ENCODE data around the gene FSD1L. TPM values are rescaled to one million over a fixed set of nuclear protein-coding genes. Genes with fewer than 3 reads are reported as not detected.

Gene FSD1L
- total RNA-seq, 2 experiments from 2014 or later: 0.38 to 0.56 TPM

DNA sequence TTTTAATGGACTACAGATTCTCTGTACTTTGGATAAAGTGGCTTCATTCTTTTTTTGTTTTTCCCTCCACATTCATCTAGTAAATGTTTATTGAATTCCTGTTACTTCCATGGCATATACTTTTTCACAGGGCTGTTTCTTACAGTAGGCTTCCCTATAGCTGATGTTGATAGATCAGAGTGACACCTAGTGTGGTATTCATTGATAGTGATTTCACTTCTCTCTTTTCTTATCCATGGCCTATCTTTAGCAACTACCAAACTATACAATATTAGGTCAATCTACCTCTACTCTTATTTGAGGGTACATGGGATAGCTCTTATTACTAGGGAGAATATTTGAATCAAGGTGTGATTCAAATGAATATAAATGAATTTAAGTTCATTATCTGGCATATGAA, 35.8 kb downstream of the FSD1L start:
- no peak for ATAC-seq (ENCODE audit: poor library complexity)
- H3K4me1 ChIP-seq (ENCODE audit: insufficient read depth, low read length): no peaks in the 10 kb centered on the region
- TF ChIP-seq, protein P1, sequence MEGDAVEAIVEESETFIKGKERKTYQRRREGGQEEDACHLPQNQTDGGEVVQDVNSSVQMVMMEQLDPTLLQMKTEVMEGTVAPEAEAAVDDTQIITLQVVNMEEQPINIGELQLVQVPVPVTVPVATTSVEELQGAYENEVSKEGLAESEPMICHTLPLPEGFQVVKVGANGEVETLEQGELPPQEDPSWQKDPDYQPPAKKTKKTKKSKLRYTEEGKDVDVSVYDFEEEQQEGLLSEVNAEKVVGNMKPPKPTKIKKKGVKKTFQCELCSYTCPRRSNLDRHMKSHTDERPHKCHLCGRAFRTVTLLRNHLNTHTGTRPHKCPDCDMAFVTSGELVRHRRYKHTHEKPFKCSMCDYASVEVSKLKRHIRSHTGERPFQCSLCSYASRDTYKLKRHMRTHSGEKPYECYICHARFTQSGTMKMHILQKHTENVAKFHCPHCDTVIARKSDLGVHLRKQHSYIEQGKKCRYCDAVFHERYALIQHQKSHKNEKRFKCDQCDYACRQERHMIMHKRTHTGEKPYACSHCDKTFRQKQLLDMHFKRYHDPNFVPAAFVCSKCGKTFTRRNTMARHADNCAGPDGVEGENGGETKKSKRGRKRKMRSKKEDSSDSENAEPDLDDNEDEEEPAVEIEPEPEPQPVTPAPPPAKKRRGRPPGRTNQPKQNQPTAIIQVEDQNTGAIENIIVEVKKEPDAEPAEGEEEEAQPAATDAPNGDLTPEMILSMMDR (IDR thresholded peaks at IDR 0.05): no peak
- H3K9me3 ChIP-seq (ENCODE audit: control insufficient read depth in 1 of 2, insufficient read depth in 1 of 2, low read length in 2 of 2): no peaks in the 10 kb centered on the region
- H3K4me3 ChIP-seq (ENCODE audit: low read length): no peak overlapping the region
- Mint-ChIP-seq H3K36me3 (ENCODE audit: low read depth) (no peaks in the 10 kb centered on the region), H3K4me3 (no peak overlapping the region), H3K27me3 (no peaks in the 10 kb centered on the region), H3K4me1 (ENCODE audit: low read depth) (no peaks in the 10 kb centered on the region), H3K9me3 (no peaks in the 10 kb centered on the region), H3K27ac (no peak overlapping the region)
- DNase-seq: no peak
- CTCF ChIA-PET: no interaction called here
- no peaks in the 10 kb centered on the region for H3K36me3 ChIP-seq (ENCODE audit: insufficient read depth, low read length)
- no peaks in the 10 kb centered on the region for H3K27me3 ChIP-seq (ENCODE audit: control insufficient read depth in 1 of 2, insufficient read depth in 2 of 2, low read length in 2 of 2)
- POLR2A ChIA-PET: no interaction called here
- H3K27ac ChIP-seq (ENCODE audit: low read depth in 1 of 2, low read length in 2 of 2): no peak overlapping the region
- intact Hi-C loops (cut with DNase I, micrococcal nuclease): no loop called here

DNA sequence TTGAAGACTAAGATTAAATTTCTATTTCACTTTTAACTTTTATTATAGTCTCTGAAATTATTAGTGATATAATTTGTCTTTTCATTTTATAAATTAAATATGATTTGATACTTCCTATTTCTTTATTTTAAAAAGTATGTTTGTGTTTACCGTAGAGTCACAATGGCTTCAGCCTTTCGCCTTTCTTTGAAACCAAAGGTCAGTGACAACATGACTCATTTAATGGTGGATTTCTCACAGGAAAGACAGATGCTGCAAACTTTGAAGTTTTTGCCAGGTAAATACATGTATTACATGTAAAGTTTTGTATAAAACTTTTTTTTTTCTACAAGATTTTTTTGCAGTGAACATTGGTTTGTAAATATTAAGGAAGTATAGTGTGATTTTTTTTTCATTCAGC, 36.4 kb downstream of the FSD1L start:
- no peak overlapping the region for H3K4me3 ChIP-seq (ENCODE audit: low read length)
- H3K4me3 Mint-ChIP-seq: no peak overlapping the region
- ChIA-PET POLR2A (no interaction called here), CTCF (no interaction called here)
- H3K27me3 ChIP-seq (ENCODE audit: control insufficient read depth in 1 of 2, insufficient read depth in 2 of 2, low read length in 2 of 2): no peaks in the 10 kb centered on the region
- no peak overlapping the region for H3K27ac ChIP-seq (ENCODE audit: low read depth in 1 of 2, low read length in 2 of 2)
- intact Hi-C loops (cut with DNase I, micrococcal nuclease): no loop called here
- H3K9me3 Mint-ChIP-seq: no peaks in the 10 kb centered on the region
- no peaks in the 10 kb centered on the region for H3K9me3 ChIP-seq (ENCODE audit: control insufficient read depth in 1 of 2, insufficient read depth in 1 of 2, low read length in 2 of 2)
- no peaks in the 10 kb centered on the region for H3K36me3 Mint-ChIP-seq (ENCODE audit: low read depth)
- TF ChIP-seq, protein P1 (IDR thresholded peaks at IDR 0.05): no peak
- no peaks in the 10 kb centered on the region for H3K4me1 ChIP-seq (ENCODE audit: insufficient read depth, low read length)
- ATAC-seq (ENCODE audit: poor library complexity) (no peak), DNase-seq (no peak)
- no peaks in the 10 kb centered on the region for H3K4me1 Mint-ChIP-seq (ENCODE audit: low read depth)
- H3K27me3 Mint-ChIP-seq: no peaks in the 10 kb centered on the region
- no peaks in the 10 kb centered on the region for H3K36me3 ChIP-seq (ENCODE audit: insufficient read depth, low read length)
- no peak overlapping the region for H3K27ac Mint-ChIP-seq

DNA sequence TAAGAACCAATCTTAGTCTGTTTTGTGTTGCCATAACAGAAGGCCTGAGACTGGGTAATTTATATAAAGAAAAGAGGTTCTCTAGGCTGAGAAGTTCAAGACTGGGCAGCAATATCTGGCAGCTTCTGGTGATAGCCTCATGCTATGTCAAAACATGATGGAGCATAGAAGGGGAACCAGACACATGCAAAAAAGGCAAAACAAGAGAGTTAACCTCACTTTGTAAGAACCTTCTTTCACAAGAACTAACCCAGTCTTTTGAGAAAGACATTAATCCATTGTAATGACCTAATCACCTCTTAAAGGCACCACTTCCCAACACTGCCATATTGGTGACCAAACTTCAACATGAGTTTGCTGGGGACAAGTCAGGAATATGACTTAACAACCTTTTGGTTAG, 37.3 kb downstream of the FSD1L start:
- Mint-ChIP-seq H3K27ac (no peak overlapping the region), H3K4me3 (no peak overlapping the region), H3K36me3 (ENCODE audit: low read depth) (no peaks in the 10 kb centered on the region), H3K9me3 (no peaks in the 10 kb centered on the region), H3K27me3 (no peaks in the 10 kb centered on the region), H3K4me1 (ENCODE audit: low read depth) (no peaks in the 10 kb centered on the region)
- H3K27ac ChIP-seq (ENCODE audit: low read depth in 1 of 2, low read length in 2 of 2): no peak overlapping the region
- DNase-seq (no peak), ATAC-seq (ENCODE audit: poor library complexity) (no peak)
- H3K27me3 ChIP-seq (ENCODE audit: control insufficient read depth in 1 of 2, insufficient read depth in 2 of 2, low read length in 2 of 2): no peaks in the 10 kb centered on the region
- intact Hi-C loops (cut with DNase I, micrococcal nuclease): no loop called here
- no peak overlapping the region for H3K4me3 ChIP-seq (ENCODE audit: low read length)
- TF ChIP-seq, protein P1 (IDR thresholded peaks at IDR 0.05): no peak
- no peaks in the 10 kb centered on the region for H3K9me3 ChIP-seq (ENCODE audit: control insufficient read depth in 1 of 2, insufficient read depth in 1 of 2, low read length in 2 of 2)
- H3K4me1 ChIP-seq (ENCODE audit: insufficient read depth, low read length): no peaks in the 10 kb centered on the region
- H3K36me3 ChIP-seq (ENCODE audit: insufficient read depth, low read length): no peaks in the 10 kb centered on the region
- CTCF ChIA-PET: no interaction called here
- POLR2A ChIA-PET: no interaction called here

Data from CD4-positive, alpha-beta T cell (primary cell).